K562 (cell line): ENCODE measurements around the gene TNRC6B. TPM values are rescaled to one million over a fixed set of nuclear protein-coding genes. Genes with fewer than 3 reads are reported as not detected.

Experiments
- ATAC-seq: fragments of 200-7000 bp; cut with Tn5 transposase; 3 replicates; pipeline ENCODE4 v1.9.1; 2020; ENCODE audit warnings: moderate library complexity
- BruUV-seq: library from RNA; stranded (reverse); fragments of 400-500 nt; replicated peaks from 2 replicates; lab custom pipeline; 2021; lab: Mats Ljungman, UMichigan
- CTCF ChIA-PET: fragments of 300-600 bp; formaldehyde crosslinking; extraction: SDS; loops from one replicate; lab custom pipeline; 2021; ENCODE audit warnings: low intra/inter-chr PET ratio; lab: Yijun Ruan, JAX
- POLR2A ChIA-PET: fragments of 300-600, 350-650 bp; sonication (Branson Sonifier 250); formaldehyde crosslinking; extraction: SDS; loops from one replicate; lab custom pipeline; 2021; ENCODE audit warnings: antibody characterized with exemption, inconsistent platforms; lab: Yijun Ruan, JAX
- DNase-seq, 4 experiments: peaks; one replicate each; pipeline versions ENCODE4 v3.0.0 to v3.0.0-alpha.2; 2011 to 2018; ENCODE audit warnings: low spot score in 3 of 4, mixed read lengths in 3 of 4; ENCODE audit errors: extremely low read depth in 1 of 4
- FAIRE-seq: peaks from 2 replicates; lab custom pipeline; 2011; peaks lifted over from hg19 to GRCh38; lab: Jason Lieb, UNC
- H2AFZ ChIP-seq: 2 replicates; pipeline ENCODE4 v1.6.0; 2011; ENCODE audit warnings: low read depth, low read length, control low read depth, inconsistent platforms
- H3K27ac ChIP-seq: fragments of 200-600 bp; 3 replicates; pipeline ENCODE4 v1.8.0; 2011; ENCODE audit warnings: low read depth, mild to moderate bottlenecking, control low read depth, inconsistent platforms, low read length, moderate library complexity, mixed read lengths; ENCODE audit errors: extremely low read depth
- H3K27me3 ChIP-seq, 2 experiments: fragments of 300-600 bp in 1 of 2; 2 replicates in 1 of 2; 3 replicates in 1 of 2; pipeline versions ENCODE4 v1.6.0 to v1.8.0; 2011; ENCODE audit warnings: inconsistent platforms in 2 of 2, low read length in 2 of 2, mild to moderate bottlenecking in 1 of 2, mixed read lengths in 1 of 2, moderate library complexity in 1 of 2; ENCODE audit not compliant: control insufficient read depth in 2 of 2, insufficient read depth in 2 of 2
- H3K36me3 ChIP-seq: fragments of 300-600 bp; 3 replicates; pipeline ENCODE4 v1.8.0; 2011; ENCODE audit warnings: mild to moderate bottlenecking, low read length, inconsistent platforms; ENCODE audit not compliant: control insufficient read depth, insufficient read depth
- H3K4me1 ChIP-seq, 2 experiments: fragments of 200-600 bp in 1 of 2; replicated peaks in 1 of 2; 2 replicates in 1 of 2; 3 replicates in 1 of 2; pipeline versions ENCODE4 v1.5.1 to v1.8.0; 2011; ENCODE audit warnings: inconsistent platforms in 2 of 2, low read length in 2 of 2, mild to moderate bottlenecking in 1 of 2, mixed read lengths in 1 of 2, moderate library complexity in 1 of 2; ENCODE audit not compliant: control insufficient read depth in 2 of 2, insufficient read depth in 2 of 2
- H3K4me2 ChIP-seq: 2 replicates; pipeline ENCODE4 v1.6.1; 2011; ENCODE audit warnings: low read length, control low read depth, inconsistent platforms, mixed read lengths; ENCODE audit not compliant: insufficient read depth
- H3K4me3 ChIP-seq: fragments of 200-600 bp; sonication (generic), shearing (Covaris generic); 2 replicates; pipeline ENCODE4 v1.5.1; 2016; ENCODE audit warnings: control low read depth, inconsistent platforms
- H3K79me2 ChIP-seq: fragments of 200-600 bp; 3 replicates; pipeline ENCODE4 v1.8.0; 2011; ENCODE audit warnings: low read length, inconsistent platforms; ENCODE audit not compliant: control insufficient read depth, insufficient read depth
- H3K9ac ChIP-seq, 2 experiments: 2 replicates each; pipeline versions ENCODE4 v1.6.0 to v1.6.1; 2011; ENCODE audit warnings: low read depth in 2 of 2, low read length in 2 of 2, control low read depth in 1 of 2, inconsistent platforms in 1 of 2, mild to moderate bottlenecking in 1 of 2, mixed read lengths in 1 of 2; ENCODE audit not compliant: insufficient read depth in 1 of 2
- H3K9me1 ChIP-seq: one replicate; pipeline ENCODE4 v1.6.0; 2011; ENCODE audit warnings: inconsistent platforms, mild to moderate bottlenecking, low read length, moderate library complexity; ENCODE audit not compliant: control insufficient read depth, insufficient read depth
- H3K9me3 ChIP-seq: replicated peaks from 2 replicates; pipeline ENCODE4 v1.5.1; 2011; ENCODE audit warnings: low read depth, low read length, inconsistent platforms; ENCODE audit not compliant: control insufficient read depth, insufficient read depth
- H4K20me1 ChIP-seq: replicated peaks from 2 replicates; pipeline ENCODE4 v1.6.1; 2011; ENCODE audit warnings: low read length, inconsistent platforms, mixed read lengths; ENCODE audit not compliant: control insufficient read depth, insufficient read depth
- ASH1L ChIP-seq: fragments of 450-650 bp; IDR thresholded peaks from 2 replicates; pipeline ENCODE4 v1.6.1; 2018; ENCODE audit warnings: borderline replicate concordance, mild to moderate bottlenecking, low read depth; ENCODE audit not compliant: partially characterized antibody
- ATF2 ChIP-seq: sonication (generic); formaldehyde crosslinking; IDR thresholded peaks from 2 replicates; pipeline ENCODE4 v1.8.1; 2022; ENCODE audit warnings: missing genetic modification reagents
- CHAMP1 ChIP-seq: fragments of 450-650 bp; IDR thresholded peaks from 2 replicates; pipeline ENCODE4 v1.6.1; 2016; ENCODE audit warnings: mild to moderate bottlenecking
- EP400 ChIP-seq: fragments of 450-650 bp; IDR thresholded peaks from 2 replicates; pipeline ENCODE4 v1.6.1; 2017; ENCODE audit warnings: antibody characterized with exemption, mild to moderate bottlenecking, moderate library complexity
- FUS ChIP-seq: fragments of 200-400 bp; formaldehyde crosslinking; optimal IDR thresholded peaks from 2 replicates; pipeline ENCODE3; 2017; ENCODE audit warnings: low read depth, low read length
- MCM5 ChIP-seq: fragments of 450-650 bp; IDR thresholded peaks from 2 replicates; pipeline ENCODE4 v1.6.1; 2016; ENCODE audit warnings: low read depth
- MLLT1 ChIP-seq, 2 experiments: fragments of 450-650 bp; IDR thresholded peaks; 2 replicates each; pipeline ENCODE4 v1.6.1; 2016
- NUFIP1 ChIP-seq: fragments of 450-650 bp; IDR thresholded peaks from 2 replicates; pipeline ENCODE4 v1.6.1; 2018; ENCODE audit not compliant: partially characterized antibody
- RFX1 ChIP-seq: fragments of 450-650 bp; IDR thresholded peaks from 2 replicates; pipeline ENCODE4 v1.6.1; 2016; ENCODE audit warnings: mild to moderate bottlenecking, moderate library complexity
- SAFB ChIP-seq: fragments of 200-400 bp; formaldehyde crosslinking; IDR thresholded peaks from 2 replicates; pipeline ENCODE4 v1.6.1; 2017; ENCODE audit warnings: low read depth, low read length, borderline replicate concordance
- TAL1 ChIP-seq: fragments of 450-650 bp; IDR thresholded peaks from 2 replicates; pipeline ENCODE4 v1.6.1; 2016; ENCODE audit warnings: mild to moderate bottlenecking
- TBP ChIP-seq: optimal IDR thresholded peaks from 2 replicates; pipeline ENCODE3; 2011; ENCODE audit warnings: low read depth, low read length, improper control_type of control experiment
- TSC22D4 ChIP-seq: fragments of 450-650 bp; IDR thresholded peaks from 2 replicates; pipeline ENCODE4 v1.6.1; 2016; ENCODE audit warnings: missing genetic modification characterization, missing biosample characterization, control low read depth
- U2AF2 ChIP-seq: fragments of 200-400 bp; formaldehyde crosslinking; optimal IDR thresholded peaks from 2 replicates; pipeline ENCODE3; 2017; ENCODE audit warnings: low read depth, mild to moderate bottlenecking, low read length
- ZNF41 ChIP-seq: fragments of 250-450 bp; sonication (Bioruptor Pico); conservative IDR thresholded peaks from 2 replicates; pipeline ENCODE4 v1.4.0; 2020; ENCODE audit warnings: mild to moderate bottlenecking
- ZNF507 ChIP-seq: conservative IDR thresholded peaks from 2 replicates; pipeline ENCODE4 v1.6.1; 2017; ENCODE audit warnings: missing genetic modification characterization, missing compliant biosample characterization
- ZNF511 ChIP-seq: sonication (generic); formaldehyde crosslinking; IDR thresholded peaks from 2 replicates; pipeline ENCODE4 v1.8.0; 2022; ENCODE audit warnings: mild to moderate bottlenecking, missing genetic modification reagents
- WGBS: fragments of 100-300 bp; shearing (Covaris generic); methylation state at CpG from one replicate; pipeline ENCODE4 v1.1.6; 2016; ENCODE audit warnings: low coverage, mixed read lengths; ENCODE audit not compliant: insufficient coverage; ENCODE audit errors: missing lambda C conversion rate; 5-methylcytosine and 5-hydroxymethylcytosine counted together
- in situ Hi-C: fragments of 300-500 bp; cut with MboI; formaldehyde crosslinking; loops from 4 replicates; pipeline ENCODE4 v1.15.0; 2018; ENCODE audit warnings: inconsistent platforms, mixed read lengths
- intact Hi-C: fragments of 100-400 bp; cut with micrococcal nuclease; formaldehyde crosslinking; loops from 2 replicates; pipeline ENCODE4 v1.14.2; 2022
- polyA plus RNA-seq, 8 experiments: library from polyadenylated mRNA; depleted of rRNA in 4 of 8; stranded (reverse) in 5 of 8; unstranded in 3 of 8; fragments of >200 nt; fragmentation: Nextera tagmentation in 2 of 8; fragmentation: Illumina TruSeq in 1 of 8; extraction: Ambion mirVana in 2 of 8; extraction: Trizol in 1 of 8; gene quantifications; 2 replicates each; pipeline versions ENCODE4 v1.2.1 to v1.2.3, GENCODE V29; 2011 to 2014; ENCODE audit warnings: inconsistent platforms in 1 of 8, missing spikeins in 1 of 8
- total RNA-seq, 7 experiments: library from RNA; depleted of rRNA in 6 of 7; stranded (reverse); fragments of >200 nt in 6 of 7; fragmentation: Illumina TruSeq in 2 of 7; extraction: Trizol in 2 of 7; gene quantifications; 2 replicates each; pipeline versions ENCODE4 v1.2.1 to v1.2.3, GENCODE V29; 2011 to 2021; ENCODE audit warnings: low replicate concordance in 1 of 7

Gene TNRC6B
- total and polyA plus RNA-seq, 9 of the 15 experiments (the other 6 are each of a cell fraction or from before 2014, with no cell fraction given) = 0.96 to 18.8 (median 10.8) TPM

GRCh38 chr22:40331706-40332105, 154.0 kb downstream of the TNRC6B start:
- H3K9me3 ChIP-seq = no peaks in the 10 kb centered on the region
- H3K4me1 ChIP-seq = peaks cover 7 to 27% of the 10 kb centered on the region in 2 experiments; a peak in 4 of 5 replicates
- no peak overlapping the region for H3K4me3 ChIP-seq
- no peak overlapping the region for H3K9ac ChIP-seq
- 49% methylated on average over 2 of the region's 4 CpGs for WGBS
- no peak overlapping the region for H2AFZ ChIP-seq
- FAIRE-seq (no peak), ATAC-seq (no peak), DNase-seq (no peak)
- no peaks in the 10 kb centered on the region for H3K9me1 ChIP-seq
- H3K27me3 ChIP-seq = no peaks in the 10 kb centered on the region
- ChIA-PET CTCF (no interaction called here), POLR2A (interaction anchor here (2.0 kb wide), 1 partner anchor 15 kb away, joined by 5 read pairs; no protein-coding TSS in a partner anchor)
- H3K27ac ChIP-seq = no peak overlapping the region
- TF ChIP-seq RFX1 (no peak), TBP (no peak), ZNF507 (tag) (no peak), MCM5 (no peak), TSC22D4 (no peak), EP400 (no peak), ZNF41 (CRISPR knock-in tag) (no peak), TAL1 (no peak), SAFB (no peak), ASH1L (no peak), FUS (no peak), NUFIP1 (no peak), ATF2 (CRISPR knock-in tag) (no peak), MLLT1 (IDR thresholded peaks at IDR 0.05) (no peak), U2AF2 (no peak), ZNF511 (CRISPR knock-in tag) (no peak), CHAMP1 (no peak)
- in situ Hi-C loops (no loop called here), intact Hi-C loops (no loop called here)
- no peaks in the 10 kb centered on the region for H3K79me2 ChIP-seq
- no TSS peak for BruUV-seq
- H3K36me3 ChIP-seq = no peaks in the 10 kb centered on the region; the same call in 1 of the 3 replicates
- peaks cover 5% of the 10 kb centered on the region for H4K20me1 ChIP-seq
- H3K4me2 ChIP-seq = no peak overlapping the region
